Measurements from ENCODE around the gene AFDN. TPM values are rescaled to one million over a fixed set of nuclear protein-coding genes. Genes with fewer than 3 reads are reported as not detected.

Gene AFDN
- total RNA-seq, 1 donor from 2014 or later, result 102 TPM

- no peak for TF ChIP-seq CTCF (IDR thresholded peaks at IDR 0.05)
- DNase-seq (ENCODE audit: low spot score in 2 of 2), result no peak
These were observed 20.4 kb downstream of the AFDN start for GRCh38 chr6:167846997-167847606.

GRCh38 chr6:167847936-167848335, 21.2 kb downstream of the AFDN start:
- Histone ChIP-seq H3K36me3 (no peaks in the 10 kb centered on the region), H3K4me3 (no peak overlapping the region), H3K4me1 (no peaks in the 10 kb centered on the region), H3K27me3 (no peaks in the 10 kb centered on the region), H3K9me3 (no peaks in the 10 kb centered on the region), H3K27ac (no peak overlapping the region)
- TF ChIP-seq CTCF (IDR thresholded peaks at IDR 0.05), result no peak
- intact Hi-C loops (cut with DNase I), result no loop called here
- DNase-seq (ENCODE audit: low spot score in 2 of 2), result no peak

More at GRCh38 chr6:167846997-167847606, 20.4 kb downstream of the AFDN start:
- intact Hi-C loops (cut with DNase I), result no loop called here
- no peak overlapping the region for H3K27ac ChIP-seq
- H3K27me3 ChIP-seq, result no peaks in the 10 kb centered on the region
- H3K4me3 ChIP-seq, result no peak overlapping the region
- no peaks in the 10 kb centered on the region for H3K36me3 ChIP-seq
- H3K4me1 ChIP-seq, result no peaks in the 10 kb centered on the region
- H3K9me3 ChIP-seq, result no peaks in the 10 kb centered on the region

- no peak for DNase-seq (ENCODE audit: low spot score in 2 of 2)
- H3K27me3 ChIP-seq, result no peaks in the 10 kb centered on the region
- H3K27ac ChIP-seq, result no peak overlapping the region
- H3K36me3 ChIP-seq, result no peaks in the 10 kb centered on the region
- intact Hi-C loops (cut with DNase I), result no loop called here
- H3K4me1 ChIP-seq, result no peaks in the 10 kb centered on the region
- H3K9me3 ChIP-seq, result no peaks in the 10 kb centered on the region
- no peak overlapping the region for H3K4me3 ChIP-seq
- TF ChIP-seq CTCF (IDR thresholded peaks at IDR 0.05), result no peak
These were observed 22.1 kb downstream of the AFDN start for GRCh38 chr6:167848783-167849182.

DNA sequence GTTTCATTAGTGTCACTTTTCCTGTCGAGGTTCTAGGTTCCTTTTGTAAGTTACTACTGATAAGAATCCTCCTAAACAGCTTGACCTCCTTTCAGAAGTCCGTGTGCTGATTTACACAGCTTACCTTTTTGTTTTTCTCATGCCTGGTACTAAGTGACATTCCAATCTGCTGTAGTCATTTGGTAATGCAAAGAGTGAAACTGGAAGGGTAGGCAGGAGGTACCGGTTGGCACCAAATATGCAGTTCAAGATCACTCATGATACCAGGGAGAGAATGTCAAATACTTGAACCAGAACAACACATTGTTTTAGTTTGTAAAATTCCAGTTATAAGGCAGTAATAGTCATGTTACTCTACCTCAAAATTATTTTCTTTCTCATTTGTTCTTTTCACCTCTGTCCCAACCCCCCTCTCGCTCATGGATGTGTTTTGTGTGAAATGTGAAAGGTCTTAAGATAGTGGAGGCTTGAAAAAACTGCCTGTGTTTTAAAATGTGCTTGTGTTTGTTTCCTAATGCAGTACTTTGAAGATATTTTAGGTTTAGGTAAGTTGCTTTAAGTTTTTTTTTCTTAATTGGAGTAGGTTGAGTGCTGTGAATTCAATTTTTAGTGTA, 23.2 kb downstream of the AFDN start:
- H3K9me3 ChIP-seq, result no peaks in the 10 kb centered on the region
- H3K27me3 ChIP-seq, result no peaks in the 10 kb centered on the region
- no peak overlapping the region for H3K27ac ChIP-seq
- no peak for TF ChIP-seq CTCF (IDR thresholded peaks at IDR 0.05)
- H3K4me3 ChIP-seq, result no peak overlapping the region
- no peaks in the 10 kb centered on the region for H3K4me1 ChIP-seq
- no peak for DNase-seq (ENCODE audit: low spot score in 2 of 2)
- intact Hi-C loops (cut with DNase I), result no loop called here
- no peaks in the 10 kb centered on the region for H3K36me3 ChIP-seq

DNA sequence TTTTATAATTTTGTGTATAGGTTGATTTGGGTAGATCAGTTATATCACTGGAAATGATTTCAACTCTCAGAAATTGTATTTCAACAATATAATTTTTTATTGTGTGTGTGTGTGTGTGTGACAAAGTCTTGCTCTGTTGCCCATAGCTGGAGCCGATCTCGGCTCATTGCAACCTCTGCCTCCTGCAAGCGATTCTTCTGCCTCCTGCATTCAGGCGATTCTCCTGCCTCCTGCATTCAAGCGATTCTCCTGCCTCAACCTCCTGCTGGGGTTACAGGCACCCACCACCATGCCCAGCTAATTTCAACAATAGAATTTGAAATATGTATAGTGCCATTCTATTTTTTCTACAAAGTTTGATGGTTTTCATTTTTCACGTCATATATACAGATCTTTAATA, 24.1 kb downstream of the AFDN start:
- Histone ChIP-seq H3K4me3 (no peak overlapping the region), H3K27ac (no peak overlapping the region), H3K9me3 (no peaks in the 10 kb centered on the region), H3K36me3 (no peaks in the 10 kb centered on the region), H3K27me3 (no peaks in the 10 kb centered on the region), H3K4me1 (no peaks in the 10 kb centered on the region)
- TF ChIP-seq CTCF (IDR thresholded peaks at IDR 0.05), result no peak
- intact Hi-C loops (cut with DNase I), result loop anchor here (1.0 kb wide), 1 partner anchor 39 kb away; no protein-coding TSS in a partner anchor
- DNase-seq (ENCODE audit: low spot score in 2 of 2), result no peak

Measured in ascending aorta (tissue), 2 donors.